ENCODE measurements around the gene ANKIB1.
"Not testable (repeated sequence)": the region's sequence is repeated elsewhere in the genome, so short reads cannot be mapped to it uniquely, and the experiment has no call there.

DNA sequence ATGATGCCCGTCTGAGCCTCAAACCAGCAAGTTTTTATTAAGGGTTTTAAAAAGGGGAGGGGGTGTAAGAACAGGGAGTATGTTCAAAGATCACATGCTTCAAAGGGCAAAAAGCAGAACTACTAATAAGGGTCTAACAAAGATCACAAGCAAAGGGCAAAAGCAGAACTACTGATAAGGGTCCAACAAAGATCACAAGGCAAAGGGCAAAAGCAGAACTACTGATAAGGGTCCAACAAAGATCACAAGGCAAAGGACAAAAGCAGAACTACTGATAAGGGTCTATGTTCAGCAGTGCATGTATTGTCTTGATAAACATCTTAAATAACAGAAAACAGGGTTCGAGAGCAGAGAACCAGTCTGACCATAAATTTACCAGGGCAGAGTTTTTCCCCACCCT lies 196.9 kb downstream of the ANKIB1 start:
- TF ChIP-seq CTCF, POLR2A, EP300, POLR2AphosphoS5 (IDR thresholded peaks at IDR 0.05): not testable (repeated sequence)

All from suprapubic skin (tissue), 4 donors.